Subcutaneous adipose tissue (tissue), 4 donors: ENCODE data around the gene SLC27A1. TPM values are rescaled to one million over a fixed set of nuclear protein-coding genes. Genes with fewer than 3 reads are reported as not detected.

Source experiments
- total RNA-seq, 4 donors: library from RNA; depleted of rRNA; stranded (reverse); fragments of >200 nt; gene quantifications; one replicate each; pipeline ENCODE4 v1.1.0, GENCODE V29; 2016
- TF ChIP-seq, protein P1 (sequence below): fragments of 450-650 bp; IDR thresholded peaks from one replicate; pipeline ENCODE4 v1.5.1; 2016; ENCODE audit warnings: low read depth, mild to moderate bottlenecking, control low read depth, antibody characterized with exemption, moderate library complexity

SLC27A1 gene
- total RNA-seq, 4 donors from 2014 or later, result 15.0 to 66.5 (median 36.6) TPM

DNA sequence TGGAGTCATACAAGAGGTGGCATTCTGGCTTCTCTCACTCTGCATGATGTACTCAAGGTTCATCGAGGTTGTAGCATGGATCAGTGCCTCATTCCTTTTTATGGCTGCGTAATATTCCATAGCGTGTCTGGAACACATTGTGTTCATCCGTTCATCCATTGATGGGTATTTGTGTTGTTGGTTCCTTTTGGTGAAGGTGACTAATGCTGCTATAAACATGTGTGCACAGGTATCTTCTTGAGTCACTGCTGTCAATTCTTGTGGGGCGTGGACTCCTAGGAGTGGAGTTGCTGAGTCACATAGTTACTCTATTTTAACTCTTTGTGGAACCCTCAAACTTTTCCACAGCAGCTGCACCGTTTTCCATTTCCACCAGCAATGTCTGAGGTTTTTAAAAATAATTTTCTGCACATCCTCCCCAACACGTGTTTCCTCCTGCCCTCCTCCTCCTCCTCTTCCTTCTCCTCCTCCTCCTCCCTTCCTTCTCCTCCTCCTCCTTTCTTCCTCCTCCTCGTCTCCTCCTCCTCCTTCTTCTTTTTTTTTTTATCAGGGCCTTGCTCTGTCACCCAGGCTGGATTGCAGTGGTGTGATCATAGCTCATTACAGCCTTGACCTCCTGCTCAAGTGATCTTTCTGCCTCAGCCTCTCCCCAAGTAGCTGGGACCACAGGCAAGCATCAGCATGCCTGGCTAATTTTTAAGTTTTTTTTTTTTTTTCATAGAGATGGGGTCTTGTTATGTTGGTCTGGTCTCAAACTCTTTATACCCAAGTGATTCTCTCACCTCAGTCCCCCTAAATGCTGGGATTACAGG lies 19.9 kb upstream of the SLC27A1 start:
- TF ChIP-seq, protein P1, sequence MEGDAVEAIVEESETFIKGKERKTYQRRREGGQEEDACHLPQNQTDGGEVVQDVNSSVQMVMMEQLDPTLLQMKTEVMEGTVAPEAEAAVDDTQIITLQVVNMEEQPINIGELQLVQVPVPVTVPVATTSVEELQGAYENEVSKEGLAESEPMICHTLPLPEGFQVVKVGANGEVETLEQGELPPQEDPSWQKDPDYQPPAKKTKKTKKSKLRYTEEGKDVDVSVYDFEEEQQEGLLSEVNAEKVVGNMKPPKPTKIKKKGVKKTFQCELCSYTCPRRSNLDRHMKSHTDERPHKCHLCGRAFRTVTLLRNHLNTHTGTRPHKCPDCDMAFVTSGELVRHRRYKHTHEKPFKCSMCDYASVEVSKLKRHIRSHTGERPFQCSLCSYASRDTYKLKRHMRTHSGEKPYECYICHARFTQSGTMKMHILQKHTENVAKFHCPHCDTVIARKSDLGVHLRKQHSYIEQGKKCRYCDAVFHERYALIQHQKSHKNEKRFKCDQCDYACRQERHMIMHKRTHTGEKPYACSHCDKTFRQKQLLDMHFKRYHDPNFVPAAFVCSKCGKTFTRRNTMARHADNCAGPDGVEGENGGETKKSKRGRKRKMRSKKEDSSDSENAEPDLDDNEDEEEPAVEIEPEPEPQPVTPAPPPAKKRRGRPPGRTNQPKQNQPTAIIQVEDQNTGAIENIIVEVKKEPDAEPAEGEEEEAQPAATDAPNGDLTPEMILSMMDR, result no peak

GRCh38 chr19:17451820-17452219 lies 18.5 kb upstream of the SLC27A1 start:
- TF ChIP-seq, protein P1, result no peak

- TF ChIP-seq, protein P1, result no peak
Observed at GRCh38 chr19:17454576-17455071, 15.7 kb upstream of the SLC27A1 start.

- TF ChIP-seq, protein P1, result no peak
Observed at GRCh38 chr19:17455308-17456123, 14.8 kb upstream of the SLC27A1 start.

- TF ChIP-seq, protein P1, result no peak
Observed at GRCh38 chr19:17456127-17456526, 14.2 kb upstream of the SLC27A1 start.

- TF ChIP-seq, protein P1, result no peak
Observed at GRCh38 chr19:17457616-17458015, 12.7 kb upstream of the SLC27A1 start.

DNA sequence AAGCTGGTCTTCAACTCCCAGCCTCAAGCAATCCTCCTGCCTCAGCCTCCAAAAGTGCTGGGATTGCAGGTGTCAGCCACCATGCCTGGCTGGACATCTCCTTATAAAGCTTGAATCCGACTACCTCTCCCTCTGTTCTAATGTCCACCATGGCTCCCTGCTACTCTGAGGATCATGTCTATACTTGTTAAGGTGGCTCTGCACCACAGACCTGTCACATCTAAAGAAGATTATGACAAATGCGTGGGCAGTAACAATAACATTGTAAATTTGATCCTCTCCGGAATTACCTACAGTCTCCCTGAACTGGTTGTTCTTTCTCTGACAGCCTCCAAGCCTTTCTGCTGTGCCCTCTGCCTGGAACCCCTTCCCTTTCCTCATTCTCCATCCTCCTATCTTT lies 11.4 kb upstream of the SLC27A1 start:
- TF ChIP-seq, protein P1, result no peak
